Activated B cell treated with CpG ODN at 0.5 μM for 24 hours (primary cell): ENCODE measurements around the gene SRGAP3. TPM values are rescaled to one million over a fixed set of nuclear protein-coding genes. Genes with fewer than 3 reads are reported as not detected.

ENCODE experiments used
- ATAC-seq: fragments of 200-7000 bp; cut with Tn5 transposase; one replicate; pipeline ENCODE4 v1.10.0; 2021; ENCODE audit warnings: low read depth, mild to moderate bottlenecking, moderate library complexity
- CTCF ChIA-PET: fragments of 350-600 bp; sonication (Branson Sonifier 250); formaldehyde crosslinking; loops from one replicate; lab custom pipeline; 2021; ENCODE audit warnings: antibody characterized with exemption; lab: Charles Lee
- POLR2A ChIA-PET: fragments of 350-600 bp; sonication (Branson Sonifier 250); formaldehyde crosslinking; loops from one replicate; lab custom pipeline; 2021; ENCODE audit warnings: antibody characterized with exemption; lab: Charles Lee
- DNase-seq: peaks from one replicate; pipeline ENCODE4 v3.0.0; 2022
- H3K27ac Mint-ChIP-seq: one replicate; pipeline ENCODE4 v1.8.0; 2020; ENCODE audit warnings: mixed read lengths
- H3K27me3 Mint-ChIP-seq: one replicate; pipeline ENCODE4 v1.8.0; 2021; ENCODE audit warnings: mixed read lengths
- H3K36me3 Mint-ChIP-seq: one replicate; pipeline ENCODE4 v1.8.0; 2021; ENCODE audit warnings: low read depth, mixed read lengths
- H3K4me1 Mint-ChIP-seq: one replicate; pipeline ENCODE4 v1.8.0; 2021; ENCODE audit warnings: mixed read lengths
- H3K4me3 Mint-ChIP-seq: one replicate; pipeline ENCODE4 v1.8.0; 2020; ENCODE audit warnings: mild to moderate bottlenecking, mixed read lengths
- H3K9me3 Mint-ChIP-seq: one replicate; pipeline ENCODE4 v1.8.0; 2020; ENCODE audit warnings: mixed read lengths
- intact Hi-C: fragments of 100-400 bp; cut with micrococcal nuclease; formaldehyde crosslinking; loops from one replicate; pipeline ENCODE4 v1.15.1; 2024
- total RNA-seq: library from RNA; stranded (reverse); gene quantifications from 2 replicates; pipeline ENCODE4 v1.2.3, GENCODE V29; 2022
- TF ChIP-seq, protein P1 (sequence below): fragments of 200-600 bp; IDR thresholded peaks from one replicate; pipeline ENCODE4 v1.8.0; 2022; ENCODE audit warnings: antibody characterized with exemption, mild to moderate bottlenecking

SRGAP3 gene
- total RNA-seq, 1 donor from 2014 or later: 0.58 TPM

DNA sequence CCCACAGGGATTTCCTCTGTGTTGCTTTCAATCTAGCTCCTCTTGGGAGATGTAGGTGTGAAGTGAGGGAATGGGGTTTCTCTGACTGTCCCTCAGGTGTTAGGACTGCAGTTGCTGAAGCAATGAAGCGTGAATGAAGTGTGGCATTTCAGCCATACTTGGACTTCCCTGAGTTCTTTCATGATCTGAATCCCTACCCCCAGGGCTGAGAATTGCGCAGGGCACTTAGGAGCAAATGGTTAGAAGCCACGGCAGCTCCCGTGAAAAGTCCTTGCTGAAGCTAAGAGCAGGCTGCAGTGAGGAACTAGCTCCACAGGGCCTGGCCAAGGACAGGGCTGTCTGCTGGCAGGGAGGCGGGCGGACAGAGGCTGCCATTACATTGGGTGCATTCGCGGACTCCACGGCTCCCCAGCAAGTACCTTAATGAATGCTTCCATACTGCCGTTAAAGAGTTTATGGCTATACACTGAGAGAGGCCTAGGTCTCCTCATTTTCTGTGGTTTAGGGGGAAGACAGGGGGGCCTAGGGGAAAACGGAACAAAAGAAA lies 217.1 kb downstream of the SRGAP3 start:
- POLR2A ChIA-PET: no interaction called here
- DNase-seq (no peak), ATAC-seq (no peak)
- TF ChIP-seq, protein P1, sequence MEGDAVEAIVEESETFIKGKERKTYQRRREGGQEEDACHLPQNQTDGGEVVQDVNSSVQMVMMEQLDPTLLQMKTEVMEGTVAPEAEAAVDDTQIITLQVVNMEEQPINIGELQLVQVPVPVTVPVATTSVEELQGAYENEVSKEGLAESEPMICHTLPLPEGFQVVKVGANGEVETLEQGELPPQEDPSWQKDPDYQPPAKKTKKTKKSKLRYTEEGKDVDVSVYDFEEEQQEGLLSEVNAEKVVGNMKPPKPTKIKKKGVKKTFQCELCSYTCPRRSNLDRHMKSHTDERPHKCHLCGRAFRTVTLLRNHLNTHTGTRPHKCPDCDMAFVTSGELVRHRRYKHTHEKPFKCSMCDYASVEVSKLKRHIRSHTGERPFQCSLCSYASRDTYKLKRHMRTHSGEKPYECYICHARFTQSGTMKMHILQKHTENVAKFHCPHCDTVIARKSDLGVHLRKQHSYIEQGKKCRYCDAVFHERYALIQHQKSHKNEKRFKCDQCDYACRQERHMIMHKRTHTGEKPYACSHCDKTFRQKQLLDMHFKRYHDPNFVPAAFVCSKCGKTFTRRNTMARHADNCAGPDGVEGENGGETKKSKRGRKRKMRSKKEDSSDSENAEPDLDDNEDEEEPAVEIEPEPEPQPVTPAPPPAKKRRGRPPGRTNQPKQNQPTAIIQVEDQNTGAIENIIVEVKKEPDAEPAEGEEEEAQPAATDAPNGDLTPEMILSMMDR: no peak
- no peak overlapping the region for H3K27ac Mint-ChIP-seq
- no peaks in the 10 kb centered on the region for H3K27me3 Mint-ChIP-seq
- no peak overlapping the region for H3K4me3 Mint-ChIP-seq
- intact Hi-C loops: no loop called here
- H3K9me3 Mint-ChIP-seq: no peaks in the 10 kb centered on the region
- CTCF ChIA-PET: no interaction called here
- no peaks in the 10 kb centered on the region for H3K36me3 Mint-ChIP-seq
- no peaks in the 10 kb centered on the region for H3K4me1 Mint-ChIP-seq

DNA sequence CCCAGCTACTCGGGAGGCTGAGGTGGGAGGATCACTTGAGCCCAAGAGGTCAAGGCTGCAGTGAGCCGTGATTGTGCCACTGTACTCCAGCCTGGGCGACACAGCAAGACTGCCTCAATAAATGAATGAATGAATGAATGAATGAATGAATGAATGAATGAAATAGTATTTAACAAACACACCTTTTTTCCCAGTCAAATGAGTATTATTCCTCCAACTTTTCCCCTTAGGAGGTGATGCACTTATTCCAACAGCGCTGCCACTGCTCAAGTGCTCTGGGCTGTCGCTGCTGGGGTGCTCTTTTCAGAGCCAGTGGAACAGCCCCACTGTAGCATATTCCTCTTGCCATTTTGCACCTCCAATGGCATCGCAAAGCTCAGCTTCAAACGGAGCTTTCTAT lies 219.4 kb downstream of the SRGAP3 start:
- Mint-ChIP-seq H3K27ac (no peak overlapping the region), H3K4me3 (no peak overlapping the region), H3K4me1 (no peaks in the 10 kb centered on the region), H3K36me3 (no peaks in the 10 kb centered on the region), H3K27me3 (no peaks in the 10 kb centered on the region), H3K9me3 (no peaks in the 10 kb centered on the region)
- intact Hi-C loops: no loop called here
- TF ChIP-seq, protein P1: no peak
- ATAC-seq (no peak), DNase-seq (no peak)
- ChIA-PET CTCF (no interaction called here), POLR2A (no interaction called here)

DNA sequence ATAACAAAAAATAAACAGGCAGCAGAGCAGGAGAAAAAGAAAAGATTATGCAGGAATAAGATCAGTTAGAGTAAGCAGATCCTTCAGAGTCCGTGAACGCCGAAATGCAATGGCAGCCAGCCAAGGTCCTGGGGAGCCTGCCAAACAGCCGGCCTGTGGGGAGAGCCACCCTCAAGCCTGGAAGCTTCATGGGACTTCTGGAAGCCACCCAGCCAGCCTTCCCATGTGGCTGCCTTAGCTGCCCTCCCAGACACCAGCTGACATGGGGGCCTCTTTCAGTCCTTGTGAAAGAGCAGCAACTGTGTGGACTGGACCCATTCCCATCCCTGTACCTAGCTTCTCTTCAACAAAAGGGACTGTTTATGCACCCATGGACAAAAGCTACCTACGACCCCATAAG lies 221.3 kb downstream of the SRGAP3 start:
- H3K36me3 Mint-ChIP-seq: no peaks in the 10 kb centered on the region
- DNase-seq: no peak
- no peaks in the 10 kb centered on the region for H3K27me3 Mint-ChIP-seq
- TF ChIP-seq, protein P1: no peak
- POLR2A ChIA-PET: no interaction called here
- no peak overlapping the region for H3K4me3 Mint-ChIP-seq
- H3K9me3 Mint-ChIP-seq: no peaks in the 10 kb centered on the region
- intact Hi-C loops: no loop called here
- ATAC-seq: no peak
- CTCF ChIA-PET: no interaction called here
- no peaks in the 10 kb centered on the region for H3K4me1 Mint-ChIP-seq
- no peak overlapping the region for H3K27ac Mint-ChIP-seq

DNA sequence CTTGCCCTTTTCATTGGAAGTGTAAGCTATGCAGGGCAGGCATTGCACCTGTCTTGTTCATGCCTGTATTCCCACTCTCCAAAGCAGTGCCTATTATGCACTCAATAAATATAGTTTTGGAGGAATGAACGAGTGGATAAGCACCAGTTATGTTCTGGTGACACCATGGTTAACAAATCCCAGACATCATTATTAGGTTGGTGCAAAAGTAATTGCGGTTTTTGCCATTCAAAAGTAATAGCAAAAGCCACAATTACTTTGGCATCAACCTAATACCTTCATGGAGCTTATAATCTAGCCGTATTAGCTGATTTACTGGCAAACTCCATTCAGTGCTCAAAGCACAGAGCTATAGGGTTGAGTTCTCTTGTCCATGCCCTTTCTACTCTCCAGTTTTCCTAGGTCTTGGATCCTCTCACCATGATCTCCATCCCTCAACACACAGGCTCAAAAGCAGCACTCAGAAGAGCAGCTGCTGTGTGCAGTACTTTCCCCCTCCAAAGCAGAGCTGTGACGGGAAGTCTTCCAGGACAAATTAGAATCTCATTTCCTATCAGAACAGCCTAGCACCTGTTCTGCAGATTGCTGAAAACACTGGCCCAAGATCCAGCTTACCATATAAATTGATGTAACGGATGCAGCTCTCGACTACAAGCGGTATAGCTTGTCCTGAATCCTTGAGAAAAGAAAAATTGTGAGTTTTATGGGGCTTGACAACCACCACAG lies 223.0 kb downstream of the SRGAP3 start:
- Mint-ChIP-seq H3K27ac (no peak overlapping the region), H3K36me3 (no peaks in the 10 kb centered on the region), H3K9me3 (no peaks in the 10 kb centered on the region), H3K4me3 (no peak overlapping the region), H3K4me1 (no peaks in the 10 kb centered on the region), H3K27me3 (no peaks in the 10 kb centered on the region)
- intact Hi-C loops: no loop called here
- ATAC-seq (no peak), DNase-seq (no peak)
- ChIA-PET POLR2A (no interaction called here), CTCF (no interaction called here)
- TF ChIP-seq, protein P1: no peak

DNA sequence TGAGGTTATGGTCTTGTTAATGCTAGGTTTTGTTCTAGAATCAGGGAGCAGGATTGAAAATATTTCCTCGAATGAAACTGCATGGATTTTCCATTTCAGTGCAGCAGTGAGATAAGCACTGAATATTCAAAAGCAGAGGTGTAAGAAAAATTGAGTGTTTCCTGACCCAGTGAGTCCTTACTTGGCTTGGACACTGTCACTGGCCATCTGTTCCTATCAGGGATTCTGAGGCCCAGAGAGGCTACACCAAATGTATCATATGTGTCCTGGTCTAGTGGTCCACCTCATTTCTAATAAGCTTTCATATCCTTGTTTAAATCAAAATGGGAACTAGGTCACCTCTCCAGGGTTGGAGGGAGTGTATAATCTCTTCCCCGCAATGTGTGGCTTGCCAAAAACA lies 225.1 kb downstream of the SRGAP3 start:
- H3K36me3 Mint-ChIP-seq: no peaks in the 10 kb centered on the region
- ChIA-PET POLR2A (no interaction called here), CTCF (no interaction called here)
- H3K27me3 Mint-ChIP-seq: no peaks in the 10 kb centered on the region
- no peaks in the 10 kb centered on the region for H3K4me1 Mint-ChIP-seq
- DNase-seq: no peak
- ATAC-seq: no peak
- TF ChIP-seq, protein P1: no peak
- no peaks in the 10 kb centered on the region for H3K9me3 Mint-ChIP-seq
- intact Hi-C loops: no loop called here
- H3K27ac Mint-ChIP-seq: no peak overlapping the region
- H3K4me3 Mint-ChIP-seq: no peak overlapping the region
